ENCODE results near the gene PGS1.
"Not testable (repeated sequence)": the region's sequence is repeated elsewhere in the genome, so short reads cannot be mapped to it uniquely, and the experiment has no call there.

- TF ChIP-seq POLR2AphosphoS5, CTCF, EP300, POLR2A (IDR thresholded peaks at IDR 0.05): not testable (repeated sequence)
Observed at GRCh38 chr17:78331355-78331754, 47.1 kb upstream of the PGS1 start.
